Endothelial cell (in vitro differentiated cells): Measurements from ENCODE around the gene NOX5. TPM values are rescaled to one million over a fixed set of nuclear protein-coding genes. Genes with fewer than 3 reads are reported as not detected.

Source experiments
- DNase-seq: peaks from one replicate; pipeline ENCODE4 v3.0.0; 2021; ENCODE audit warnings: low spot score
- H3K27ac Mint-ChIP-seq: one replicate; pipeline ENCODE4 v1.8.0; 2021; ENCODE audit warnings: mixed read lengths, inconsistent platforms; ENCODE audit not compliant: unreplicated experiment
- H3K27me3 Mint-ChIP-seq: one replicate; pipeline ENCODE4 v1.8.0; 2021; ENCODE audit warnings: mild to moderate bottlenecking, moderate library complexity, mixed read lengths, inconsistent platforms; ENCODE audit not compliant: unreplicated experiment
- H3K36me3 Mint-ChIP-seq: one replicate; pipeline ENCODE4 v1.8.0; 2021; ENCODE audit warnings: mild to moderate bottlenecking, low read depth, mixed read lengths, inconsistent platforms; ENCODE audit not compliant: unreplicated experiment
- H3K4me1 Mint-ChIP-seq: one replicate; pipeline ENCODE4 v1.8.0; 2021; ENCODE audit warnings: mild to moderate bottlenecking, mixed read lengths, inconsistent platforms; ENCODE audit not compliant: unreplicated experiment
- H3K4me3 Mint-ChIP-seq: one replicate; pipeline ENCODE4 v1.8.0; 2021; ENCODE audit warnings: mild to moderate bottlenecking, mixed read lengths, inconsistent platforms; ENCODE audit not compliant: unreplicated experiment
- H3K9me3 Mint-ChIP-seq: one replicate; pipeline ENCODE4 v1.8.0; 2021; ENCODE audit warnings: mixed read lengths, inconsistent platforms; ENCODE audit not compliant: unreplicated experiment
- CTCF ChIP-seq: fragments of 200-600 bp; sonication (generic); IDR thresholded peaks from one replicate; pipeline ENCODE4 v1.5.0; 2021; ENCODE audit warnings: antibody characterized with exemption; ENCODE audit not compliant: unreplicated experiment
- total RNA-seq: library from RNA; stranded (reverse); fragmentation: NEBNext Ultra II Directional; extraction: Animal tissue kit (Norgen Biotek cat#: 25700); gene quantifications from one replicate; pipeline ENCODE4 v1.2.1, GENCODE V29; 2021; ENCODE audit not compliant: unreplicated experiment

The NOX5 gene
- total RNA-seq, 1 donor from 2014 or later, result not detected

GRCh38 chr15:69037977-69038376 lies 23.5 kb downstream of the NOX5 start:
- Mint-ChIP-seq H3K36me3 (no peaks in the 10 kb centered on the region), H3K4me3 (no peak overlapping the region), H3K4me1 (no peaks in the 10 kb centered on the region), H3K9me3 (no peaks in the 10 kb centered on the region), H3K27ac (no peak overlapping the region), H3K27me3 (peaks cover 4% of the 10 kb centered on the region)
- TF ChIP-seq CTCF, result no peak
- DNase-seq, result no peak

GRCh38 chr15:69038508-69038907 lies 24.0 kb downstream of the NOX5 start:
- no peak for TF ChIP-seq CTCF
- H3K27ac Mint-ChIP-seq, result no peak overlapping the region
- H3K4me1 Mint-ChIP-seq, result no peaks in the 10 kb centered on the region
- no peaks in the 10 kb centered on the region for H3K9me3 Mint-ChIP-seq
- H3K36me3 Mint-ChIP-seq, result no peaks in the 10 kb centered on the region
- peaks cover 4% of the 10 kb centered on the region for H3K27me3 Mint-ChIP-seq
- no peak overlapping the region for H3K4me3 Mint-ChIP-seq
- no peak for DNase-seq

GRCh38 chr15:69039516-69040225 lies 25.2 kb downstream of the NOX5 start:
- Mint-ChIP-seq H3K4me3 (no peak overlapping the region), H3K9me3 (no peaks in the 10 kb centered on the region), H3K27ac (no peak overlapping the region), H3K36me3 (no peaks in the 10 kb centered on the region), H3K27me3 (peaks cover 4% of the 10 kb centered on the region), H3K4me1 (no peaks in the 10 kb centered on the region)
- DNase-seq, result no peak
- no peak for TF ChIP-seq CTCF

GRCh38 chr15:69042531-69042930 lies 28.0 kb downstream of the NOX5 start:
- TF ChIP-seq CTCF, result no peak
- no peaks in the 10 kb centered on the region for H3K9me3 Mint-ChIP-seq
- peaks cover 4% of the 10 kb centered on the region for H3K27me3 Mint-ChIP-seq
- H3K36me3 Mint-ChIP-seq, result no peaks in the 10 kb centered on the region
- no peak overlapping the region for H3K4me3 Mint-ChIP-seq
- DNase-seq, result no peak
- no peak overlapping the region for H3K27ac Mint-ChIP-seq
- H3K4me1 Mint-ChIP-seq, result no peaks in the 10 kb centered on the region

GRCh38 chr15:69045802-69046201 lies 31.3 kb downstream of the NOX5 start:
- Mint-ChIP-seq H3K4me3 (no peak overlapping the region), H3K27me3 (no peaks in the 10 kb centered on the region), H3K9me3 (no peaks in the 10 kb centered on the region), H3K4me1 (no peaks in the 10 kb centered on the region), H3K36me3 (no peaks in the 10 kb centered on the region), H3K27ac (no peak overlapping the region)
- DNase-seq, result no peak
- no peak for TF ChIP-seq CTCF
